ENCODE data around the gene HK1.

DNA sequence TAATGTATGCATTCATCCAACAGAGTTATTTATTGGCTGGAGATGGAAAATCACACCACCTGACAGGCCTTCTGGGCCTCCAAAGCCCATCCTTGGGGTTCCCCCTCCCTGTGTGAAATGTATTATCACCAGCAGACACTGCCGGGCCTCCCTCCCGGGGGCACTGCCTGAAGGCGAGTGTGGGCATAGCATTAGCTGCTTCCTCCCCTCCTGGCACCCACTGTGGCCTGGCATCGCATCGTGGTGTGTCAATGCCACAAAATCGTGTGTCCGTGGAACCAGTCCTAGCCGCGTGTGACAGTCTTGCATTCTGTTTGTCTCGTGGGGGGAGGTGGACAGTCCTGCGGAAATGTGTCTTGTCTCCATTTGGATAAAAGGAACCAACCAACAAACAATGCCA, 123.1 kb downstream of the HK1 start:
- TF ChIP-seq, protein P1, sequence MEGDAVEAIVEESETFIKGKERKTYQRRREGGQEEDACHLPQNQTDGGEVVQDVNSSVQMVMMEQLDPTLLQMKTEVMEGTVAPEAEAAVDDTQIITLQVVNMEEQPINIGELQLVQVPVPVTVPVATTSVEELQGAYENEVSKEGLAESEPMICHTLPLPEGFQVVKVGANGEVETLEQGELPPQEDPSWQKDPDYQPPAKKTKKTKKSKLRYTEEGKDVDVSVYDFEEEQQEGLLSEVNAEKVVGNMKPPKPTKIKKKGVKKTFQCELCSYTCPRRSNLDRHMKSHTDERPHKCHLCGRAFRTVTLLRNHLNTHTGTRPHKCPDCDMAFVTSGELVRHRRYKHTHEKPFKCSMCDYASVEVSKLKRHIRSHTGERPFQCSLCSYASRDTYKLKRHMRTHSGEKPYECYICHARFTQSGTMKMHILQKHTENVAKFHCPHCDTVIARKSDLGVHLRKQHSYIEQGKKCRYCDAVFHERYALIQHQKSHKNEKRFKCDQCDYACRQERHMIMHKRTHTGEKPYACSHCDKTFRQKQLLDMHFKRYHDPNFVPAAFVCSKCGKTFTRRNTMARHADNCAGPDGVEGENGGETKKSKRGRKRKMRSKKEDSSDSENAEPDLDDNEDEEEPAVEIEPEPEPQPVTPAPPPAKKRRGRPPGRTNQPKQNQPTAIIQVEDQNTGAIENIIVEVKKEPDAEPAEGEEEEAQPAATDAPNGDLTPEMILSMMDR (IDR thresholded peaks at IDR 0.05 in 8 of 11, conservative IDR thresholded peaks at IDR 0.05 in 3 of 11), result no peak
- TF ChIP-seq POLR2A (IDR thresholded peaks at IDR 0.05), result no peak
- no peak for TF ChIP-seq POLR2AphosphoS5 (IDR thresholded peaks at IDR 0.05)
